Spleen (tissue), 11 donors: Measurements from ENCODE around the gene EID1. TPM values are rescaled to one million over a fixed set of nuclear protein-coding genes. Genes with fewer than 3 reads are reported as not detected.
A peak's percentile ranks its signal among the peaks of the same experiment; 100 is the strongest.

Experiments used
- DNase-seq: peaks from one replicate; pipeline ENCODE4 v3.0.0-alpha.2; 2020
- H3K27ac ChIP-seq, 8 donors: fragments of 200-600 bp; sonication (generic) in 7 of 8; 1 replicate in 4 of 8; 2 replicates in 4 of 8; pipeline versions ENCODE4 v1.5.0 to v1.8.0; 2016 to 2021; ENCODE audit warnings: inconsistent platforms in 4 of 8, mild to moderate bottlenecking in 4 of 8, moderate library complexity in 1 of 8
- H3K27me3 ChIP-seq, 7 donors: fragments of 200-600 bp; sonication (generic) in 6 of 7; replicated peaks in 1 of 7; 1 replicate in 4 of 7; 2 replicates in 3 of 7; pipeline versions ENCODE4 v1.5.0 to v1.8.0; 2016 to 2021; ENCODE audit warnings: inconsistent platforms in 3 of 7, mild to moderate bottlenecking in 1 of 7
- H3K36me3 ChIP-seq, 6 donors: fragments of 200-600 bp; sonication (generic) in 5 of 6; 1 replicate in 4 of 6; 2 replicates in 2 of 6; pipeline versions ENCODE4 v1.5.0 to v1.8.0; 2016 to 2021; ENCODE audit warnings: inconsistent platforms in 2 of 6
- H3K4me1 ChIP-seq, 6 donors: fragments of 200-600 bp; sonication (generic) in 5 of 6; 1 replicate in 3 of 6; 2 replicates in 3 of 6; pipeline versions ENCODE4 v1.5.0 to v1.8.0; 2016 to 2021; ENCODE audit warnings: inconsistent platforms in 3 of 6
- H3K4me3 ChIP-seq, 8 donors: fragments of 200-600 bp; sonication (generic) in 7 of 8; 1 replicate in 4 of 8; 2 replicates in 4 of 8; pipeline versions ENCODE4 v1.5.0 to v1.8.0; 2016 to 2021; ENCODE audit warnings: inconsistent platforms in 4 of 8, mild to moderate bottlenecking in 4 of 8, moderate library complexity in 2 of 8
- H3K9me3 ChIP-seq, 8 donors: fragments of 200-600 bp; sonication (generic) in 7 of 8; 1 replicate in 4 of 8; 2 replicates in 4 of 8; pipeline versions ENCODE4 v1.5.0 to v1.8.0; 2016 to 2021; ENCODE audit warnings: inconsistent platforms in 4 of 8
- POLR2A ChIP-seq, 3 donors: fragments of 450-650 bp; IDR thresholded peaks; one replicate each; pipeline ENCODE4 v1.5.1; 2017; ENCODE audit warnings: antibody characterized with exemption in 3 of 3, mild to moderate bottlenecking in 1 of 3
- POLR2AphosphoS5 ChIP-seq, 3 donors: sonication (generic); formaldehyde crosslinking; IDR thresholded peaks; one replicate each; pipeline ENCODE4 v1.5.1; 2017; ENCODE audit warnings: antibody characterized with exemption in 3 of 3
- WGBS, 5 donors: extraction: QIAGEN DNeasy Blood & Tissue Kit in 3 of 5; methylation state at CpG; one replicate each; pipeline versions ENCODE4 v1.1.5 to v1.1.7; 2013 to 2018; 5-methylcytosine and 5-hydroxymethylcytosine counted together
- intact Hi-C: fragments of 100-400 bp; cut with DNase I; formaldehyde crosslinking; loops from one replicate; pipeline ENCODE4 v1.15.0; 2023; ENCODE audit warnings: low total_unique reads
- polyA plus RNA-seq, 3 donors: library from polyadenylated mRNA; stranded (reverse); fragments of 200-250 nt; gene quantifications; one replicate each; pipeline ENCODE4 v1.2.1, GENCODE V29; 2013
- total RNA-seq, 7 donors: library from RNA; depleted of rRNA in 3 of 7; stranded (reverse); fragments of >200 nt in 3 of 7; fragmentation: NEBNext Ultra II Directional in 4 of 7; extraction: Animal tissue kit (Norgen Biotek cat#: 25700) in 4 of 7; gene quantifications; one replicate each; pipeline versions ENCODE4 v1.1.0 to v1.2.1, GENCODE V29; 2016 to 2021
- TF ChIP-seq, protein P1 (sequence below), 11 experiments: fragments of 200-600 bp in 7 of 11; fragments of 450-650 bp in 4 of 11; sonication (generic) in 4 of 11; IDR thresholded peaks in 8 of 11; conservative IDR thresholded peaks in 3 of 11; 1 replicate in 7 of 11; 2 replicates in 4 of 11; pipeline versions ENCODE4 v1.4.0 to v1.8.0; 2016 to 2021; ENCODE audit warnings: antibody characterized with exemption in 11 of 11, inconsistent platforms in 4 of 11, mild to moderate bottlenecking in 1 of 11
- donor health status: healthy with polysubstance abuse.
- donor health status: DM: no; HTN: no; CAD: no; lungs with moderate emphysema.
- donor health status: DM: no; HTN: no; CAD: no.
- donor health status: Bipolar disorder and iron deficiency.
- donor health status: healthy.
- donor health status: DM: no; HTN: no; CAD: no.
- donor health status: DM: yes; HTN: yes; CAD: no.

EID1 gene
- total and polyA plus RNA-seq, 10 donors = 68.4 to 171 (median 115) TPM

DNA sequence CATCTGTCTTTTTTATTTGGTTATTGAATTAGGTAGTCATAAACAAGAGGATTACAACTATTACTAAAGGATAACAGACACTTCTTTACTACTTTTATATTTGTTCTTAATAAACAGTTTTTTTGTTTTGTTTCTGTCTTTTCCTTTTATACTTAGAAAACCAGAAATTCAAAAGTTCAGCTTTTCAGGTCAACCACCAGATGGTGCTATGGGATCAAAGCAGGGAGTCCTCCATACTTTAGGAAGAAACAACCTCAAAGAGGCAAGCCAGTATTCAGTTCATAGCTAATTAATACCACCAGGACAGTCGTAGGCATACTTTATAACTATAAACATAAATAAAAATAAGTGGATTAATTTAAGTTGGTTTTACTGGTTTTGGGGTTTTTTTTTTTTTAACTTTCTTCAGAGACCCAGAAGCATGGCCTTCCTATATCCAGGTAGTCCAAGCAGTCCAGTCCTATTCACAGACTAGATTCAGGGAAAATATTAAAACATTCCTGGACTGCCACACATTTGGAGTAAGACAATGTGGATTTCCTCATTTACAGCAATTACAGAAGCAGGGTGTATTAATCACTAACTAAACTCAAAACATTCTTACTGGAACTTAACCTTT is 16.0 kb upstream of the EID1 start:
- Histone ChIP-seq H3K4me1 (peaks cover 0 to 10% (median 0%) of the 10 kb centered on the region in 6 donors), H3K9me3 (no peaks in the 10 kb centered on the region), H3K27me3 (no peaks in the 10 kb centered on the region), H3K27ac (no peak overlapping the region), H3K4me3 (no peak overlapping the region), H3K36me3 (no peaks in the 10 kb centered on the region)
- TF ChIP-seq, protein P1, sequence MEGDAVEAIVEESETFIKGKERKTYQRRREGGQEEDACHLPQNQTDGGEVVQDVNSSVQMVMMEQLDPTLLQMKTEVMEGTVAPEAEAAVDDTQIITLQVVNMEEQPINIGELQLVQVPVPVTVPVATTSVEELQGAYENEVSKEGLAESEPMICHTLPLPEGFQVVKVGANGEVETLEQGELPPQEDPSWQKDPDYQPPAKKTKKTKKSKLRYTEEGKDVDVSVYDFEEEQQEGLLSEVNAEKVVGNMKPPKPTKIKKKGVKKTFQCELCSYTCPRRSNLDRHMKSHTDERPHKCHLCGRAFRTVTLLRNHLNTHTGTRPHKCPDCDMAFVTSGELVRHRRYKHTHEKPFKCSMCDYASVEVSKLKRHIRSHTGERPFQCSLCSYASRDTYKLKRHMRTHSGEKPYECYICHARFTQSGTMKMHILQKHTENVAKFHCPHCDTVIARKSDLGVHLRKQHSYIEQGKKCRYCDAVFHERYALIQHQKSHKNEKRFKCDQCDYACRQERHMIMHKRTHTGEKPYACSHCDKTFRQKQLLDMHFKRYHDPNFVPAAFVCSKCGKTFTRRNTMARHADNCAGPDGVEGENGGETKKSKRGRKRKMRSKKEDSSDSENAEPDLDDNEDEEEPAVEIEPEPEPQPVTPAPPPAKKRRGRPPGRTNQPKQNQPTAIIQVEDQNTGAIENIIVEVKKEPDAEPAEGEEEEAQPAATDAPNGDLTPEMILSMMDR (IDR thresholded peaks at IDR 0.05 in 8 of 11, conservative IDR thresholded peaks at IDR 0.05 in 3 of 11) = peak; percentile 46 to 83 (median 70)
- no peak for TF ChIP-seq POLR2AphosphoS5 (IDR thresholded peaks at IDR 0.05)
- intact Hi-C loops = loop anchor here (5.0 kb wide), 3 partner anchors 285 to 1280 kb away; partner anchors contain the start of gene FGF7
- WGBS, 5 donors = 5 to 27% (median 8%) methylated on average over 1 of the region's 1 CpG
- DNase-seq = no peak

DNA sequence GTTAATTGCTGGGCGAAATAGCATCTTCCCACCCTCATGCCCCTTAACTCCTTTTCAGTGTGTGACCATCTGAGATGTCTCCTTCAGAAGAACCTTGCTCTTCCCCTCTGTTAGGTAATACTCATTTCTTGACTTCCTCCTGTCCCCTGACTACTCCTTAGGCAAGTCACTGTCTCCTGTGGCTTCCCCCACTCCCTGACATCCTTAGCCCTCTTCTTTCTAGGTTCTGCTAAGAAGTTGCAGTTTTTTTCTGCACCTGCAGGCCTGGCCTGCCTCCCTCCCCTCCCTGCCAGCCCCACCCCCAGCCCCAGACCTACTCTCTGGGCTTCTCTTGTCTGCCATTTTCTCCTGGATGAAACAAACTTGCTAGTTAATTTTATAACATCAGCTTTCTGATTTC is 15.2 kb upstream of the EID1 start:
- TF ChIP-seq POLR2AphosphoS5 (IDR thresholded peaks at IDR 0.05) = no peak
- no peak for TF ChIP-seq POLR2A (IDR thresholded peaks at IDR 0.05)
- TF ChIP-seq, protein P1 (IDR thresholded peaks at IDR 0.05 in 8 of 11, conservative IDR thresholded peaks at IDR 0.05 in 3 of 11) = no peak
- peaks cover 0 to 10% (median 0%) of the 10 kb centered on the region in 6 donors for H3K4me1 ChIP-seq
- H3K9me3 ChIP-seq = no peaks in the 10 kb centered on the region
- no peak for DNase-seq
- no peaks in the 10 kb centered on the region for H3K27me3 ChIP-seq
- H3K4me3 ChIP-seq = no peak overlapping the region
- no peaks in the 10 kb centered on the region for H3K36me3 ChIP-seq
- intact Hi-C loops = loop anchor here (5.0 kb wide), 3 partner anchors 285 to 1280 kb away; partner anchors contain the start of gene FGF7
- 81 to 100% (median 93%) methylated on average over 1 of the region's 1 CpG for WGBS, 5 donors
- H3K27ac ChIP-seq = no peak overlapping the region

DNA sequence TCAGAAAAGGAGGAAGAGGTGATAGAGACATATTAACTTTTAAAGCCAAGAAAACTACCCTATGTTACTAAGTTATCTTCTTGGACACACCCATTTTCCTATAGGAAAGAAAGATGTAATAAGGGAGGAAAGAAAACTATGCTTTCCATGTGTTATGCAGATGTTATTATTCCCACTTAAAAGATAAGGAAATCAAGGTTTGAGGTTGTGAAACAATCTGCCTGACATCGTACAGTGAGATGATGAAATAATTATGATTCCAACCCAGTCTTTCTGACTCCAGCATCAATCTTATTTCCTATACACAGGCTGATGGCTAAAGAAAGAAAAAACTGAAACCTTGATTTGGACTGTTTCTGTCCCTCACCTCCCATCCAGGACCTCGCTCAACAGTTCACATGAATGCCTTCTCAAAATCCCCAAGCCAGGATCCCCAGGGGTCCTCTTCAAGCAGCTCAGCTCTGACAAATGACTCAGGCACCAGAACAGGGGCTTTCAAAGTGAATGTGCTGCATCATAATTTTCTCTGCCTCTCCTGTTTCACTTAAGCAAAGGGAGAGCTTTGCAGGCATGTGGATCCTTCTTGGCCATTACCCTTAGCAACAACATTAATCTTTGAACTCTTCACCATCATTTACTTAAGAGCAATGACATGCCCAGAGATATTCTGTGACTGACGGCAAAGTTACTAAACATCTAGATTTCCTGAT is 12.4 kb upstream of the EID1 start:
- Histone ChIP-seq H3K4me3 (no peak overlapping the region), H3K9me3 (no peaks in the 10 kb centered on the region), H3K4me1 (peaks cover 0 to 10% (median 0%) of the 10 kb centered on the region in 6 donors), H3K36me3 (no peaks in the 10 kb centered on the region), H3K27me3 (peaks cover 0 to 5% (median 0%) of the 10 kb centered on the region in 7 donors), H3K27ac (peak overlapping the region in 2 of 8 donors; percentile 5 to 21)
- no peak for TF ChIP-seq POLR2AphosphoS5 (IDR thresholded peaks at IDR 0.05)
- TF ChIP-seq POLR2A (IDR thresholded peaks at IDR 0.05) = no peak
- TF ChIP-seq, protein P1 (IDR thresholded peaks at IDR 0.05 in 8 of 11, conservative IDR thresholded peaks at IDR 0.05 in 3 of 11) = no peak
- intact Hi-C loops = no loop called here
- no peak for DNase-seq
- 56 to 78% (median 65%) methylated on average over 3 of the region's 3 CpGs for WGBS, 5 donors

GRCh38 chr15:48866141-48866563 is 11.8 kb upstream of the EID1 start:
- intact Hi-C loops = no loop called here
- no peak for TF ChIP-seq POLR2AphosphoS5 (IDR thresholded peaks at IDR 0.05)
- TF ChIP-seq, protein P1 (IDR thresholded peaks at IDR 0.05 in 8 of 11, conservative IDR thresholded peaks at IDR 0.05 in 3 of 11) = no peak
- no peak for TF ChIP-seq POLR2A (IDR thresholded peaks at IDR 0.05)
- Histone ChIP-seq H3K4me1 (peaks cover 0 to 10% (median 0%) of the 10 kb centered on the region in 6 donors), H3K27ac (peak overlapping the region in 2 of 8 donors; percentile 5 to 21), H3K36me3 (no peaks in the 10 kb centered on the region), H3K27me3 (peaks cover 0 to 6% (median 0%) of the 10 kb centered on the region in 7 donors), H3K9me3 (no peaks in the 10 kb centered on the region), H3K4me3 (no peak overlapping the region)
- 58 to 85% (median 82%) methylated on average over 2 of the region's 2 CpGs for WGBS, 5 donors
- no peak for DNase-seq
